Measurements from ENCODE around the gene SNRNP25.

DNA sequence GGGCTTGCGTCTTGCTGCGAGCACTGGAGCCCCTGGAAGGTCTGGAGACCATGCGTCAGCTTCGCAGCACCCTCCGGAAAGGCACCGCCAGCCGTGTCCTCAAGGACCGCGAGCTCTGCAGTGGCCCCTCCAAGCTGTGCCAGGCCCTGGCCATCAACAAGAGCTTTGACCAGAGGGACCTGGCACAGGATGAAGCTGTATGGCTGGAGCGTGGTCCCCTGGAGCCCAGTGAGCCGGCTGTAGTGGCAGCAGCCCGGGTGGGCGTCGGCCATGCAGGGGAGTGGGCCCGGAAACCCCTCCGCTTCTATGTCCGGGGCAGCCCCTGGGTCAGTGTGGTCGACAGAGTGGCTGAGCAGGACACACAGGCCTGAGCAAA lies 31.8 kb downstream of the SNRNP25 start:
- TF ChIP-seq EZH2phosphoT487 (IDR thresholded peaks at IDR 0.05; ENCODE audit: insufficient read depth, low read depth): no peak
- no peak for TF ChIP-seq EZH2 (IDR thresholded peaks at IDR 0.05; ENCODE audit: insufficient read depth, poor library complexity, severe bottlenecking)
